Measurements from ENCODE around the gene RBBP8NL.

DNA sequence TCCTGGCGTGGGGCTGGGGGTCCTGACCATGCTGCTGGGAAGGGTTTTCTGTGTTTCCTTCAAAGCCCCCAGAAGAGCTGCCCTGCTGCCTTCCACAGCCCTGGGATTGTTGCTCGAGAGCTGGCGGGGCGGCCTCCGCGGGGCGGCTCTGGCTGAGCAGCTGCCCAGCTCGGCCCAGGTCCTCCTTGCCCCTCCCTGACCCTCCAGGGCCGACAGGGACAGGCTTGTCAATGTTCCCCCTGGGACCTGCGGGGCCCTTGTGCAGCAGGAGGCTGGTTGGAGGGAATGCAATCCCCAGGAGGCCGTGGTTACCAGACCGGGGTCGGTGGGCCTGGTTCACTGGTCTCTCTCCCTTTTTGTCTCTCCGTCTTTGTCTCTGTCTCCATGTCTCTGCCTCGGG, 28.6 kb upstream of the RBBP8NL start:
- TF ChIP-seq, protein P1, sequence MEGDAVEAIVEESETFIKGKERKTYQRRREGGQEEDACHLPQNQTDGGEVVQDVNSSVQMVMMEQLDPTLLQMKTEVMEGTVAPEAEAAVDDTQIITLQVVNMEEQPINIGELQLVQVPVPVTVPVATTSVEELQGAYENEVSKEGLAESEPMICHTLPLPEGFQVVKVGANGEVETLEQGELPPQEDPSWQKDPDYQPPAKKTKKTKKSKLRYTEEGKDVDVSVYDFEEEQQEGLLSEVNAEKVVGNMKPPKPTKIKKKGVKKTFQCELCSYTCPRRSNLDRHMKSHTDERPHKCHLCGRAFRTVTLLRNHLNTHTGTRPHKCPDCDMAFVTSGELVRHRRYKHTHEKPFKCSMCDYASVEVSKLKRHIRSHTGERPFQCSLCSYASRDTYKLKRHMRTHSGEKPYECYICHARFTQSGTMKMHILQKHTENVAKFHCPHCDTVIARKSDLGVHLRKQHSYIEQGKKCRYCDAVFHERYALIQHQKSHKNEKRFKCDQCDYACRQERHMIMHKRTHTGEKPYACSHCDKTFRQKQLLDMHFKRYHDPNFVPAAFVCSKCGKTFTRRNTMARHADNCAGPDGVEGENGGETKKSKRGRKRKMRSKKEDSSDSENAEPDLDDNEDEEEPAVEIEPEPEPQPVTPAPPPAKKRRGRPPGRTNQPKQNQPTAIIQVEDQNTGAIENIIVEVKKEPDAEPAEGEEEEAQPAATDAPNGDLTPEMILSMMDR (IDR thresholded peaks at IDR 0.05; ENCODE audit: insufficient read depth, low read length, poor library complexity, severe bottlenecking), result no peak
- TF ChIP-seq EZH2phosphoT487 (conservative IDR thresholded peaks at IDR 0.05; ENCODE audit: low read length), result no peak
